ENCODE results near the gene GLUL. TPM values are rescaled to one million over a fixed set of nuclear protein-coding genes. Genes with fewer than 3 reads are reported as not detected.

GLUL gene
- total and polyA plus RNA-seq, 2 of the 4 experiments (the other 2 are of a cell fraction): 131 to 385 TPM

DNA sequence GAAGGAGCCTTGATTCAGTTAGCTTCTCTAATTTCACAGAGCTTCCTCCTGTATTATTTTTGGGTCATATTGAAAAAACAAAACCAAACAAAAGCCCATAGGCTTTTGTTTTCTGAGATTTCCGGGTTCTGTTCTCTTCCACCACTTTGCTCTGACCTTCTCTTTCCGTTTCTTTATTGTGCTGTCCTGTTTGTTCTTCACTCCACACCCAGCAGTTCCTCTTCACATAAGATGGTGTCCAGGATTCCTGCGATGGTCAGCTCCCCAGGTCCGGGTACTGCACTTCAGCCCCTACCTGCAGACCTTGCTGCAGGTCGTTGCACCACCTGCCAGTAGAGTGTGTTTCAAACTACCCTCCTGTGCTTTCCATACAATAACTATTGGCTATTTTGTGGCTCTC is 44.6 kb downstream of the GLUL start:
- Histone ChIP-seq H4K91ac (ENCODE audit: insufficient read depth, low read depth, low read length) (no peak overlapping the region), H3K18ac (ENCODE audit: low read depth, low read length) (no peak overlapping the region), H2BK15ac (ENCODE audit: low read depth, low read length) (no peak overlapping the region), H3K4me2 (ENCODE audit: low read depth, low read length) (no peak overlapping the region), H2BK20ac (ENCODE audit: low read depth, low read length) (no peak overlapping the region), H4K20me1 (ENCODE audit: insufficient read depth, low read length) (no peaks in the 10 kb centered on the region), H3K9ac (ENCODE audit: low read depth, low read length) (no peak overlapping the region), H3K79me1 (ENCODE audit: low read depth in 1 of 2, low read length in 2 of 2) (no peaks in the 10 kb centered on the region), H2AK5ac (ENCODE audit: low read depth, low read length) (no peak overlapping the region), H3K56ac (ENCODE audit: extremely low read depth, insufficient read depth, low read length) (no peak overlapping the region), H4K8ac (ENCODE audit: low read depth in 2 of 2, low read length in 2 of 2) (no peak overlapping the region), H3K27ac (ENCODE audit: insufficient read depth, low read length) (no peak overlapping the region), H3K4ac (ENCODE audit: low read depth, low read length) (no peak overlapping the region), H3K36me3 (ENCODE audit: control insufficient read depth, insufficient read depth, low read length) (no peaks in the 10 kb centered on the region), H2BK5ac (ENCODE audit: low read depth, low read length, poor library complexity, severe bottlenecking) (no peak overlapping the region), H3K23ac (ENCODE audit: low read depth, low read length) (no peak overlapping the region), H3K4me3 (ENCODE audit: insufficient read depth, low read depth, low read length) (no peak overlapping the region), H2AK9ac (replicated peaks; ENCODE audit: low read depth, low read length, poor library complexity) (no peak overlapping the region), H2AFZ (replicated peaks; ENCODE audit: low read length, poor library complexity) (no peak overlapping the region), H3K27me3 (ENCODE audit: control insufficient read depth, insufficient read depth, low read length) (no peaks in the 10 kb centered on the region), H3K14ac (replicated peaks; ENCODE audit: low read depth, low read length) (no peak overlapping the region), H3K9me1 (ENCODE audit: insufficient read depth, low read length) (no peaks in the 10 kb centered on the region), H3K9me3 (ENCODE audit: control insufficient read depth, insufficient read depth, low read length) (no peaks in the 10 kb centered on the region), H4K5ac (ENCODE audit: low read depth, low read length) (no peak overlapping the region), H3K4me1 (ENCODE audit: control insufficient read depth, insufficient read depth, low read length) (no peaks in the 10 kb centered on the region), H2BK120ac (ENCODE audit: low read depth, low read length) (no peak overlapping the region)
- POLR2A ChIA-PET (ENCODE audit: unreplicated experiment): no interaction called here
- no peak for DNase-seq
- TF ChIP-seq RFX5 (IDR thresholded peaks at IDR 0.05; ENCODE audit: low read depth, low read length) (no peak), CEBPB (IDR thresholded peaks at IDR 0.05; ENCODE audit: low read depth, low read length) (no peak), FOS (IDR thresholded peaks at IDR 0.05; ENCODE audit: low read depth, low read length) (no peak), MXI1 (IDR thresholded peaks at IDR 0.05; ENCODE audit: borderline replicate concordance, low read depth, low read length) (no peak), MAFK (IDR thresholded peaks at IDR 0.05; ENCODE audit: low read depth, low read length) (no peak), RAD21 (IDR thresholded peaks at IDR 0.05; ENCODE audit: low read length) (no peak), CHD1 (IDR thresholded peaks at IDR 0.05; ENCODE audit: low read depth, low read length) (no peak), POLR2A (IDR thresholded peaks at IDR 0.05; ENCODE audit: low read depth, low read length) (no peak), MAZ (IDR thresholded peaks at IDR 0.05; ENCODE audit: borderline replicate concordance, low read depth, low read length) (no peak), BHLHE40 (IDR thresholded peaks at IDR 0.05; ENCODE audit: low read depth, low read length) (no peak), SMC3 (IDR thresholded peaks at IDR 0.05; ENCODE audit: low read depth, low read length) (no peak), RCOR1 (IDR thresholded peaks at IDR 0.05; ENCODE audit: insufficient replicate concordance, low read length) (no peak), NFE2L2 (IDR thresholded peaks at IDR 0.05; ENCODE audit: low read depth, low read length) (no peak)
- TF ChIP-seq, protein P1, sequence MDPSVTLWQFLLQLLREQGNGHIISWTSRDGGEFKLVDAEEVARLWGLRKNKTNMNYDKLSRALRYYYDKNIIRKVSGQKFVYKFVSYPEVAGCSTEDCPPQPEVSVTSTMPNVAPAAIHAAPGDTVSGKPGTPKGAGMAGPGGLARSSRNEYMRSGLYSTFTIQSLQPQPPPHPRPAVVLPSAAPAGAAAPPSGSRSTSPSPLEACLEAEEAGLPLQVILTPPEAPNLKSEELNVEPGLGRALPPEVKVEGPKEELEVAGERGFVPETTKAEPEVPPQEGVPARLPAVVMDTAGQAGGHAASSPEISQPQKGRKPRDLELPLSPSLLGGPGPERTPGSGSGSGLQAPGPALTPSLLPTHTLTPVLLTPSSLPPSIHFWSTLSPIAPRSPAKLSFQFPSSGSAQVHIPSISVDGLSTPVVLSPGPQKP (IDR thresholded peaks at IDR 0.05; ENCODE audit: borderline replicate concordance, low read depth, low read length): no peak
- CTCF ChIA-PET: no interaction called here
- dilution Hi-C loops (cut with HindIII; ENCODE audit: low sequenced_read_pairs, unreplicated experiment): no loop called here
- BruUV-seq (replicated peaks): no TSS peak
- whole genome bisulfite sequencing, 2 experiments (ENCODE audit: extremely low coverage in 2 of 2, insufficient read length in 1 of 2): 50% methylated on average over 1 of the region's 5 CpGs; no CpG with 5 or more reads in 1 of the 2 experiments
- ATAC-seq (ENCODE audit: low read depth): no peak
- intact Hi-C loops (cut with micrococcal nuclease): no loop called here
- in situ Hi-C loops (cut with MboI; ENCODE audit: low sequenced_read_pairs): no loop called here
